ENCODE measurements around the gene ARF5. TPM values are rescaled to one million over a fixed set of nuclear protein-coding genes. Genes with fewer than 3 reads are reported as not detected.

The ARF5 gene
- total RNA-seq, 1 donor from 2014 or later, result 149 TPM

GRCh38 chr7:127588697-127589482 is 679 bp downstream of the ARF5 start:
- peak; percentile 67 for DNase-seq

- DNase-seq, result no peak
These were observed 1.7 kb downstream of the ARF5 start for GRCh38 chr7:127589896-127590295.

GRCh38 chr7:127591189-127591588 is 3.0 kb downstream of the ARF5 start:
- DNase-seq, result no peak

- no peak for DNase-seq
These were observed 3.4 kb downstream of the ARF5 start for GRCh38 chr7:127591591-127591990.

GRCh38 chr7:127592550-127592949 is 4.3 kb downstream of the ARF5 start:
- no peak for DNase-seq

GRCh38 chr7:127594490-127594889 is 6.3 kb downstream of the ARF5 start:
- DNase-seq, result no peak

- DNase-seq, result no peak
These were observed 7.5 kb downstream of the ARF5 start for GRCh38 chr7:127595737-127596136.

GRCh38 chr7:127598318-127598717 is 10.1 kb downstream of the ARF5 start:
- no peak for DNase-seq

GRCh38 chr7:127600885-127601284 is 12.7 kb downstream of the ARF5 start:
- DNase-seq, result no peak

- no peak for DNase-seq
These were observed 20.2 kb downstream of the ARF5 start for GRCh38 chr7:127608446-127608845.

GRCh38 chr7:127609297-127609696 is 21.1 kb downstream of the ARF5 start:
- no peak for DNase-seq

GRCh38 chr7:127612263-127612662 is 24.1 kb downstream of the ARF5 start:
- no peak for DNase-seq

GRCh38 chr7:127616724-127617123 is 28.5 kb downstream of the ARF5 start:
- no peak for DNase-seq

- no peak for DNase-seq
These were observed 29.8 kb downstream of the ARF5 start, which contains the start of gene PAX4 for GRCh38 chr7:127618042-127618441. TSS of gene PAX4 (minus strand) at chr7:127618142. CDS start at chr7:127615928, 2,214 bp downstream.

- DNase-seq, result no peak
These were observed 30.6 kb downstream of the ARF5 start for GRCh38 chr7:127618775-127619174.

- no peak for DNase-seq
These were observed 31.6 kb downstream of the ARF5 start for GRCh38 chr7:127619681-127620405.

- DNase-seq, result no peak
These were observed 32.4 kb downstream of the ARF5 start for GRCh38 chr7:127620406-127621233.

- DNase-seq, result no peak
These were observed 37.1 kb downstream of the ARF5 start for GRCh38 chr7:127625331-127625730.

GRCh38 chr7:127628445-127628844 is 40.2 kb downstream of the ARF5 start:
- DNase-seq, result no peak

GRCh38 chr7:127629268-127629854 is 41.1 kb downstream of the ARF5 start:
- DNase-seq, result no peak

- no peak for DNase-seq
These were observed 44.2 kb downstream of the ARF5 start for GRCh38 chr7:127632276-127632910.

All from tongue (tissue), 2 donors.